Panc1 (cell line): ENCODE data around the gene EIF2A. TPM values are rescaled to one million over a fixed set of nuclear protein-coding genes. Genes with fewer than 3 reads are reported as not detected.
A peak's percentile ranks its signal among the peaks of the same experiment; 100 is the strongest.
"Not testable (repeated sequence)": the region's sequence is repeated elsewhere in the genome, so short reads cannot be mapped to it uniquely, and the experiment has no call there.

Experiments
- ATAC-seq: fragments of 200-7000 bp; cut with Tn5 transposase; 2 replicates; pipeline ENCODE4 v1.9.1; 2020; ENCODE audit warnings: mild to moderate bottlenecking, moderate library complexity
- Bru-seq: library from RNA; stranded (reverse); fragments of 400-500 nt; gene quantifications from one replicate; lab custom pipeline; 2021; lab: Mats Ljungman, UMichigan
- BruChase-seq, 2 experiments: library from RNA; stranded (reverse); fragments of 400-500 nt; gene quantifications; one replicate each; lab custom pipeline; 2021; lab: Mats Ljungman, UMichigan
- BruUV-seq: library from RNA; stranded (reverse); fragments of 400-500 nt; replicated peaks from 2 replicates; lab custom pipeline; 2021; lab: Mats Ljungman, UMichigan
- CTCF ChIA-PET: fragments of 300-600 bp; sonication (Branson Sonifier 250); formaldehyde crosslinking; loops from one replicate; lab custom pipeline; 2022; ENCODE audit warnings: antibody characterized with exemption; lab: Charles Lee
- POLR2A ChIA-PET: fragments of 300-600 bp; sonication (Branson Sonifier 250); formaldehyde crosslinking; loops from one replicate; lab custom pipeline; 2022; ENCODE audit warnings: antibody characterized with exemption; lab: Charles Lee
- DNase-seq: peaks from one replicate; pipeline ENCODE4 v3.0.0-alpha.2; 2010; ENCODE audit warnings: low read depth, low spot score
- H3K27ac ChIP-seq: 2 replicates; pipeline ENCODE4 v1.5.1; 2011; ENCODE audit warnings: mild to moderate bottlenecking, low read length, inconsistent platforms
- H3K27me3 ChIP-seq: fragments of 200-500 bp; sonication (Bioruptor generic); 2 replicates; pipeline ENCODE4 v1.6.0; 2014; ENCODE audit warnings: low read length, inconsistent platforms; ENCODE audit not compliant: control insufficient read depth, insufficient read depth
- H3K36me3 ChIP-seq: fragments of 200-500 bp; sonication (Bioruptor generic); 2 replicates; pipeline ENCODE4 v1.5.1; 2014; ENCODE audit warnings: inconsistent platforms, mild to moderate bottlenecking, low read length, moderate library complexity; ENCODE audit not compliant: control insufficient read depth, insufficient read depth
- H3K4me1 ChIP-seq: 2 replicates; pipeline ENCODE4 v1.5.1; 2011; ENCODE audit warnings: inconsistent platforms, mild to moderate bottlenecking, low read length, moderate library complexity; ENCODE audit not compliant: control insufficient read depth, insufficient read depth
- H3K4me3 ChIP-seq, 2 experiments: 2 replicates each; pipeline ENCODE4 v1.5.1; 2011 to 2012; ENCODE audit warnings: low read depth in 2 of 2, low read length in 2 of 2, mild to moderate bottlenecking in 2 of 2, inconsistent platforms in 1 of 2, moderate library complexity in 1 of 2
- H3K9me3 ChIP-seq: fragments of 200-500 bp; sonication (Bioruptor generic); 2 replicates; pipeline ENCODE4 v1.5.1; 2014; ENCODE audit warnings: low read depth, mild to moderate bottlenecking, inconsistent platforms, low read length, moderate library complexity; ENCODE audit not compliant: control insufficient read depth, insufficient read depth
- POLR2AphosphoS5 ChIP-seq: IDR thresholded peaks from 2 replicates; pipeline ENCODE4 v1.6.1; 2012; ENCODE audit warnings: mild to moderate bottlenecking, low read depth, low read length, moderate library complexity
- REST ChIP-seq, 2 experiments: IDR thresholded peaks; 2 replicates each; pipeline ENCODE4 v1.6.1; 2011 to 2012; ENCODE audit warnings: low read depth in 2 of 2, control low read depth in 1 of 2, low read length in 1 of 2, mild to moderate bottlenecking in 1 of 2, moderate library complexity in 1 of 2; ENCODE audit not compliant: insufficient read depth in 1 of 2
- SIN3A ChIP-seq: IDR thresholded peaks from 2 replicates; pipeline ENCODE4 v1.6.1; 2012; ENCODE audit warnings: low read depth, mild to moderate bottlenecking, low read length, moderate library complexity, borderline replicate concordance; ENCODE audit not compliant: insufficient read depth
- TCF7L2 ChIP-seq: IDR thresholded peaks from 2 replicates; pipeline ENCODE4 v1.6.1; 2011; ENCODE audit warnings: mild to moderate bottlenecking, low read depth, low read length, inconsistent platforms
- in situ Hi-C: cut with HindIII; loops from 2 replicates; pipeline ENCODE4 v1.10.0; 2016; ENCODE audit warnings: low sequenced_read_pairs, low pct_unique_long_range_greater_than_20kb
- intact Hi-C: fragments of 100-400 bp; cut with micrococcal nuclease; formaldehyde crosslinking; loops from one replicate; pipeline ENCODE4 v1.10.0; 2022; ENCODE audit not compliant: unreplicated experiment
- long read RNA-seq: library from polyadenylated mRNA; unstranded; transcript quantifications from one replicate; pipeline ENCODE4 v2.0.0, GENCODE V29; 2021; ENCODE audit not compliant: unreplicated experiment
- polyA plus RNA-seq: library from polyadenylated mRNA; unstranded; fragments of >200 nt; gene quantifications from one replicate; pipeline ENCODE4 v1.2.1, GENCODE V29; 2012; ENCODE audit warnings: missing spikeins; ENCODE audit not compliant: insufficient read length
- total RNA-seq: library from RNA; stranded (reverse); gene quantifications from one replicate; pipeline ENCODE4 v1.2.1, GENCODE V29; 2021; ENCODE audit not compliant: unreplicated experiment
- TF ChIP-seq, protein P1 (sequence below): fragments of 450-650 bp; IDR thresholded peaks from 2 replicates; pipeline ENCODE4 v1.5.1; 2017; ENCODE audit warnings: mild to moderate bottlenecking

Gene EIF2A
- total RNA-seq (70.0 TPM), Bru-seq, nascent RNA (percentile 93 among the genes with signal in this experiment), BruChase-seq, experiment 1, labeled RNA remaining after a 2-hour chase (percentile 90 among the genes with signal in this experiment), BruChase-seq, experiment 2, labeled RNA remaining after a 6-hour chase (percentile 93 among the genes with signal in this experiment)
- 42.4 TPM for polyA plus RNA-seq
- long read RNA-seq, transcript EIF2A-203 (14 exons, 2,198 nt), result major isoform, 66 of 104 reads
- long read RNA-seq, partial matches to known transcripts, result 18 of 104 reads
- long read RNA-seq, other reads (novel, unspliced or antisense), result 14 of 104 reads

- ATAC-seq, result peak; percentile 98
- in situ Hi-C loops, result no loop called here
- CTCF ChIA-PET, result interaction anchor here (0.5 kb wide), 1 partner anchor 540 kb away, joined by 4 read pairs; no protein-coding TSS in a partner anchor
- peak; percentile 99 for DNase-seq
- intact Hi-C loops, result no loop called here
- TF ChIP-seq, protein P1, sequence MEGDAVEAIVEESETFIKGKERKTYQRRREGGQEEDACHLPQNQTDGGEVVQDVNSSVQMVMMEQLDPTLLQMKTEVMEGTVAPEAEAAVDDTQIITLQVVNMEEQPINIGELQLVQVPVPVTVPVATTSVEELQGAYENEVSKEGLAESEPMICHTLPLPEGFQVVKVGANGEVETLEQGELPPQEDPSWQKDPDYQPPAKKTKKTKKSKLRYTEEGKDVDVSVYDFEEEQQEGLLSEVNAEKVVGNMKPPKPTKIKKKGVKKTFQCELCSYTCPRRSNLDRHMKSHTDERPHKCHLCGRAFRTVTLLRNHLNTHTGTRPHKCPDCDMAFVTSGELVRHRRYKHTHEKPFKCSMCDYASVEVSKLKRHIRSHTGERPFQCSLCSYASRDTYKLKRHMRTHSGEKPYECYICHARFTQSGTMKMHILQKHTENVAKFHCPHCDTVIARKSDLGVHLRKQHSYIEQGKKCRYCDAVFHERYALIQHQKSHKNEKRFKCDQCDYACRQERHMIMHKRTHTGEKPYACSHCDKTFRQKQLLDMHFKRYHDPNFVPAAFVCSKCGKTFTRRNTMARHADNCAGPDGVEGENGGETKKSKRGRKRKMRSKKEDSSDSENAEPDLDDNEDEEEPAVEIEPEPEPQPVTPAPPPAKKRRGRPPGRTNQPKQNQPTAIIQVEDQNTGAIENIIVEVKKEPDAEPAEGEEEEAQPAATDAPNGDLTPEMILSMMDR, result no peak
- no peak; a peak in 1 of 4 replicates for TF ChIP-seq REST (IDR thresholded peaks at IDR 0.05; ENCODE audit: insufficient read depth in 1 of 2, low read depth in 2 of 2, low read length in 1 of 2)
- peak; percentile 78; the same call in 1 of the 2 replicates for TF ChIP-seq TCF7L2
- TF ChIP-seq POLR2AphosphoS5, result peak; percentile 94
- TF ChIP-seq SIN3A, result peak; percentile 58; the same call in 1 of the 2 replicates
- Histone ChIP-seq H3K27ac (peak within 1 kb of the TSS; percentile 99), H3K4me3 (peak within 1 kb of the TSS; percentile 67 to 85), H3K4me1 (peaks cover 30% of the 10 kb centered on the region), H3K9me3 (no peaks in the 10 kb centered on the region), H3K27me3 (no peaks in the 10 kb centered on the region), H3K36me3 (peaks cover 33% of the 10 kb centered on the region)
- BruUV-seq, result no TSS peak
- POLR2A ChIA-PET, result interaction anchor here (0.5 kb wide), 2 partner anchors 12 to 114 kb away, joined by 3 to 7 read pairs; no protein-coding TSS in a partner anchor
These were observed at the start of gene EIF2A, which contains the start of gene SERP1 for GRCh38 chr3:150546226-150547044. TSS of gene EIF2A (plus strand) at chr3:150546787. CDS start at chr3:150546803, 16 bp downstream. TSS of gene SERP1 (minus strand) at chr3:150546496. CDS start at chr3:150546135, 361 bp downstream.

DNA sequence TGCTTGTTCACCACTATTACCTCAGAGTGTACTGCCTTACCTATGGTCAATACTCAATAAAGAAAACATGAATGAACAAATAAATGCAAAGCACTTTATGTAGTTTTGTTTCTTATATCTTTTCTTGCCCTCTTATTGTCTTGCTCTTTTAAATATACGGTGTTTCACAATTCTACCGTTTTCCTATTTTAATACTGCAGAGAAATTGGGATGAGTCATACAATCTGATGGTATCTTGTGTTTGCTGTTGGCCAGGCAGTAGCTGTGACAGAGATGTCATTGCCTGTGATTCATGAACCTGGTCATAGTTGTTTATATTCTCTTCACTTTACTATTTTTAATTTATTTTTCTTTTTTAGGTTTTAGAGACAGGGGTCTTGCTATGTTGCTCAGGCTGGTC is 48.6 kb upstream of the EIF2A start:
- no peak for TF ChIP-seq POLR2AphosphoS5
- Histone ChIP-seq H3K9me3 (0 out of 2 replicates have a peak, but pooled peaks cover 4% of the 10 kb centered on the region), H3K27me3 (no peaks in the 10 kb centered on the region), H3K36me3 (no peaks in the 10 kb centered on the region), H3K27ac (no peak overlapping the region), H3K4me3 (no peak overlapping the region), H3K4me1 (peaks cover 18% of the 10 kb centered on the region)
- in situ Hi-C loops, result no loop called here
- CTCF ChIA-PET, result no interaction called here
- POLR2A ChIA-PET, result no interaction called here
- intact Hi-C loops, result loop anchor here (5.0 kb wide), 1 partner anchor 211 kb away; no protein-coding TSS in a partner anchor
- peak; percentile 72 for ATAC-seq
- DNase-seq, result no peak
- BruUV-seq, result no TSS peak

DNA sequence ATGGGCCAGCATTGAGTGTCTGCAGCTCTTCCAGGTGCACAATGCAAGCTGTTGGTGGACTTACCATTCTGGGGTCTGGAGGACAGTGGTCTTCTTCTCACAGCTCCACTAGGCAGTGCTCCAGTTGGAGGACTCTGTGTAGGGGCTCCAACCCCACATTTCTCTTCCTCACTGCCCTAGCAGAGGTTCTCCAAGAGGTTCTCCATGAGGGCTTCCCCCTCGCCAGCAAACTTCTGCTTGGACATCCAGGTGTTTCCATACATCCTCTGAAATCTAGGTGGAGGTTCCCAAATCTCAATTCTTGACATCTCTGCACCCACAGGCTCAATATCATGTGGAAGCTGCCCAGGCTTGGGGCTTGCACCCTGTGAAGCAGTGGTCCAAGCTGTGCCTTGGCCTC is 45.6 kb upstream of the EIF2A start:
- CTCF ChIA-PET, BruUV-seq, H3K27me3 ChIP-seq, H3K4me3 ChIP-seq, intact Hi-C loops, H3K9me3 ChIP-seq, H3K4me1 ChIP-seq, ATAC-seq, H3K36me3 ChIP-seq, H3K27ac ChIP-seq, POLR2A ChIA-PET, in situ Hi-C loops, DNase-seq: not testable (repeated sequence)
